Left hindlimb (tissue), 1 donor: ENCODE measurements around the gene PRR22.
"Not testable (repeated sequence)": the region's sequence is repeated elsewhere in the genome, so short reads cannot be mapped to it uniquely, and the experiment has no call there.

Experiments used
- DNase-seq: peaks from one replicate; pipeline ENCODE4 v3.0.0-alpha.2; 2018

Gene PRR22

GRCh38 chr19:5749505-5749904 lies 35.0 kb downstream of the PRR22 start:
- DNase-seq, result no peak

- not testable (repeated sequence) for DNase-seq
Measured at GRCh38 chr19:5748920-5749319, 35.6 kb downstream of the PRR22 start.

- not testable (repeated sequence) for DNase-seq
Measured at GRCh38 chr19:5744999-5745398, 39.5 kb downstream of the PRR22 start.

GRCh38 chr19:5743630-5744029 lies 40.9 kb downstream of the PRR22 start:
- no peak for DNase-seq

GRCh38 chr19:5742051-5742450 lies 42.5 kb downstream of the PRR22 start:
- no peak for DNase-seq

- DNase-seq, result no peak
Measured at GRCh38 chr19:5738423-5738822, 46.1 kb downstream of the PRR22 start.

- DNase-seq, result not testable (repeated sequence)
Measured at GRCh38 chr19:5733172-5733571, 51.4 kb downstream of the PRR22 start.
